Measurements from ENCODE around the gene RIPK3.

Gene RIPK3

GRCh38 chr14:24325963-24326362, 13.8 kb downstream of the RIPK3 start:
- no peak for TF ChIP-seq CTCF (IDR thresholded peaks at IDR 0.05; ENCODE audit: low read depth, low read length)
- H3K4me3 ChIP-seq (ENCODE audit: low read depth, low read length): no peak overlapping the region

GRCh38 chr14:24325041-24325530, 14.7 kb downstream of the RIPK3 start:
- no peak overlapping the region for H3K4me3 ChIP-seq (ENCODE audit: low read depth, low read length)
- no peak for TF ChIP-seq CTCF (IDR thresholded peaks at IDR 0.05; ENCODE audit: low read depth, low read length)

- H3K4me3 ChIP-seq (ENCODE audit: low read depth, low read length): no peak overlapping the region
- TF ChIP-seq CTCF (IDR thresholded peaks at IDR 0.05; ENCODE audit: low read depth, low read length): no peak
Observed at GRCh38 chr14:24324024-24324423, 15.8 kb downstream of the RIPK3 start.

- TF ChIP-seq CTCF (IDR thresholded peaks at IDR 0.05; ENCODE audit: low read depth, low read length): no peak
- no peak overlapping the region for H3K4me3 ChIP-seq (ENCODE audit: low read depth, low read length)
Observed at GRCh38 chr14:24323341-24323740, 16.4 kb downstream of the RIPK3 start.

GRCh38 chr14:24322672-24323071, 17.1 kb downstream of the RIPK3 start:
- no peak for TF ChIP-seq CTCF (IDR thresholded peaks at IDR 0.05; ENCODE audit: low read depth, low read length)
- no peak overlapping the region for H3K4me3 ChIP-seq (ENCODE audit: low read depth, low read length)

- H3K4me3 ChIP-seq (ENCODE audit: low read depth, low read length): no peak overlapping the region
- no peak for TF ChIP-seq CTCF (IDR thresholded peaks at IDR 0.05; ENCODE audit: low read depth, low read length)
Observed at GRCh38 chr14:24321212-24321975, 18.4 kb downstream of the RIPK3 start.

- H3K4me3 ChIP-seq (ENCODE audit: low read depth, low read length): no peak overlapping the region
- TF ChIP-seq CTCF (IDR thresholded peaks at IDR 0.05; ENCODE audit: low read depth, low read length): no peak
Observed at GRCh38 chr14:24317141-24317928, 22.5 kb downstream of the RIPK3 start.
